GM18508 (cell line): ENCODE data around the gene ZNF462.
"Not testable (repeated sequence)": the region's sequence is repeated elsewhere in the genome, so short reads cannot be mapped to it uniquely, and the experiment has no call there.

Source experiments
- ATAC-seq: cut with Tn5 transposase; IDR thresholded peaks from one replicate; pipeline ENCODE4 v1.9.1; 2021; ENCODE audit warnings: moderate number of reproducible peaks; ENCODE audit not compliant: insufficient read depth, unreplicated experiment

ZNF462 gene, protein sequence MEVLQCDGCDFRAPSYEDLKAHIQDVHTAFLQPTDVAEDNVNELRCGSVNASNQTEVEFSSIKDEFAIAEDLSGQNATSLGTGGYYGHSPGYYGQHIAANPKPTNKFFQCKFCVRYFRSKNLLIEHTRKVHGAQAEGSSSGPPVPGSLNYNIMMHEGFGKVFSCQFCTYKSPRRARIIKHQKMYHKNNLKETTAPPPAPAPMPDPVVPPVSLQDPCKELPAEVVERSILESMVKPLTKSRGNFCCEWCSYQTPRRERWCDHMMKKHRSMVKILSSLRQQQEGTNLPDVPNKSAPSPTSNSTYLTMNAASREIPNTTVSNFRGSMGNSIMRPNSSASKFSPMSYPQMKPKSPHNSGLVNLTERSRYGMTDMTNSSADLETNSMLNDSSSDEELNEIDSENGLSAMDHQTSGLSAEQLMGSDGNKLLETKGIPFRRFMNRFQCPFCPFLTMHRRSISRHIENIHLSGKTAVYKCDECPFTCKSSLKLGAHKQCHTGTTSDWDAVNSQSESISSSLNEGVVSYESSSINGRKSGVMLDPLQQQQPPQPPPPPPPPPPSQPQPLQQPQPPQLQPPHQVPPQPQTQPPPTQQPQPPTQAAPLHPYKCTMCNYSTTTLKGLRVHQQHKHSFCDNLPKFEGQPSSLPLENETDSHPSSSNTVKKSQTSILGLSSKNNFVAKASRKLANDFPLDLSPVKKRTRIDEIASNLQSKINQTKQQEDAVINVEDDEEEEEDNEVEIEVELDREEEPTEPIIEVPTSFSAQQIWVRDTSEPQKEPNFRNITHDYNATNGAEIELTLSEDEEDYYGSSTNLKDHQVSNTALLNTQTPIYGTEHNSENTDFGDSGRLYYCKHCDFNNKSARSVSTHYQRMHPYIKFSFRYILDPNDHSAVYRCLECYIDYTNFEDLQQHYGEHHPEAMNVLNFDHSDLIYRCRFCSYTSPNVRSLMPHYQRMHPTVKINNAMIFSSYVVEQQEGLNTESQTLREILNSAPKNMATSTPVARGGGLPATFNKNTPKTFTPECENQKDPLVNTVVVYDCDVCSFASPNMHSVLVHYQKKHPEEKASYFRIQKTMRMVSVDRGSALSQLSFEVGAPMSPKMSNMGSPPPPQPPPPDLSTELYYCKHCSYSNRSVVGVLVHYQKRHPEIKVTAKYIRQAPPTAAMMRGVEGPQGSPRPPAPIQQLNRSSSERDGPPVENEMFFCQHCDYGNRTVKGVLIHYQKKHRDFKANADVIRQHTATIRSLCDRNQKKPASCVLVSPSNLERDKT (N-terminal part only)

DNA sequence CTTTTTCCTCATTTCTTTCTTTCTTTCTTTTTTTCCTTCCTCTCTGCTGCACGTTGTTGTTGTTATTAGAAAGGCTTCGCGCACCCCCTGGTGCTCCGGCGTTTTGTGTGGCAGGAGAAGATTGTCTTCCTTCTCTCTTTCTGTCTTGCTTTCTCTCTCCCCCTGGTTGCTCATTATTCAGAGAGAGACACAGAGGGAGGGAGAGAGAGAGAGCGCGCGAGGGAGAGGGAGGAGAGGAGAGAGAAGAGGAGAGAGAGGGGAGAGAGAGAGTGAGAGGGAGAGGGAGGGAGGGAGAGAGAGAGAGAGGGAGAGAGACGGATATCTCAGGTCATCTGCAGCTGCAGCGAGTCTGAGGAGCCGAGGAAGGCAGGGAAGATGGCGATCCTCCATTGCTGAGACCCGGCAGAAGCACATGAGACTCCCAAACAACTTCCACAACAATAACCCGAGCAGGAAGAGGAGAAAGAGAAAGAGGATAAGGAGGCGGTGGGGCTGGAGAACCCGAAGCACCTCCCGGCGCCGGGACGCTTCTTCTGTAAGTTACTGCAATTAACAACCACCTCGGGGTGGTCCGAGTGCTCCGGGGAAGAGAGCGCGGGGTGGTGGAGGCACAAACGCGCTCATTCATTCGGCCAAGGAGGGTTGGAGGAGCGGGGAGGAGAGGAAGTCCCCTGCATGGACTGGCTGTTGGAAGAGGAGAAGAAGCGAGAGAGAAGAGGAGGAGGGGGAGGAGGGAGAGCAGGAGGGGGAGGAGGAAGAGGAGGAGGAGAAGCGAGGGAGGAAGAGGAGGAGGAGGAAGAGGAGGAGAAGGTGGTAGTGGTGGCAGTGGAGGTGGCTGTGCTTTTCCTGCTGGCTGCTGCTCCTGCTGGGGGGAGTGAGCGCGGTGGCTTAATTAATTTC, at the start of gene ZNF462:
TSS of gene ZNF462 (plus strand) at position 346 of the 900 bp plus-strand sequence. CDS start 60,218 bp downstream, outside the sequence.
- ATAC-seq: no peak

- ATAC-seq: no peak
Measured at GRCh38 chr9:106816524-106816923, 46.4 kb upstream of the ZNF462 start.

- ATAC-seq: no peak
Measured at GRCh38 chr9:106818034-106818433, 44.9 kb upstream of the ZNF462 start.

GRCh38 chr9:106820866-106821265, 42.1 kb upstream of the ZNF462 start:
- ATAC-seq: no peak

- no peak for ATAC-seq
Measured at GRCh38 chr9:106828070-106828469, 34.9 kb upstream of the ZNF462 start.

DNA sequence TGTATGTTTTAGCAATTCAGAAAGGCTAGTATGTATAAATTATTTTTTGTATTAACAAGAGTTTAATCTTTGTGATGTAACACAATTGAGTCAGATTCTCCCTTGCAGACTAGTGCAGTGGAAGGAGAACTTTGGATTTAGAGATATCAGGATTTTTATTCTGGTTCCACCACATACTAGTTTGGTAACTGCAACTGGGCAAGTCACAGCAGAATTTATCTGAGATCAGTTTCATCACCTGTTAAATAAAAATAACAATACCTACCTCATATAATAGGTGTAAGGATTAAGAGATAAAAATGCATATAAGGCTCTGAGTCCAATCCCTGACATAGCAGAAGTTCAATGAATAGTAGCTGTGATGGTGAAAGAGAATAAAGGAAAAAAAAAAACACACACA, 34.0 kb upstream of the ZNF462 start:
- no peak for ATAC-seq

GRCh38 chr9:106829666-106830408, 33.1 kb upstream of the ZNF462 start:
- no peak for ATAC-seq

GRCh38 chr9:106830527-106831150, 32.3 kb upstream of the ZNF462 start:
- ATAC-seq: no peak

GRCh38 chr9:106834888-106835287, 28.1 kb upstream of the ZNF462 start:
- ATAC-seq: no peak

DNA sequence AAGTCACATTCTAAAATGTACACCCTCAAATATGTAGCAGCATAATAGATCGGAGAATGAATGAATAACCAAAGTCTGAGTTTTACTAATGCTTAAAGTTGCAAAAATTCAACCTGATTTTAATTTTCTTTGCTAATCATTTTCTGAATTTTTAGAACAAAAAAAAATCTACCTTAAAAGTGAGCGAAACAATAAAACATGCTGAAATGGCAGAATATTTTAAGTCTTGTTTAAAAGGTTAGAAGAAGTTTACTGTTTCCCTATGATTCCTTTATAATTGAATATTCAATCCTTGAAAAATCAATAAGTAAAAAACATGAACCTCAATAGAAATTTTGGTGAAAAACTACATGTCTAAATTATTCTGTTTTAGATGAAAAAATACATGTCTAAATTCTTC, 27.1 kb upstream of the ZNF462 start:
- no peak for ATAC-seq

- no peak for ATAC-seq
Measured at GRCh38 chr9:106843371-106843770, 19.6 kb upstream of the ZNF462 start.

DNA sequence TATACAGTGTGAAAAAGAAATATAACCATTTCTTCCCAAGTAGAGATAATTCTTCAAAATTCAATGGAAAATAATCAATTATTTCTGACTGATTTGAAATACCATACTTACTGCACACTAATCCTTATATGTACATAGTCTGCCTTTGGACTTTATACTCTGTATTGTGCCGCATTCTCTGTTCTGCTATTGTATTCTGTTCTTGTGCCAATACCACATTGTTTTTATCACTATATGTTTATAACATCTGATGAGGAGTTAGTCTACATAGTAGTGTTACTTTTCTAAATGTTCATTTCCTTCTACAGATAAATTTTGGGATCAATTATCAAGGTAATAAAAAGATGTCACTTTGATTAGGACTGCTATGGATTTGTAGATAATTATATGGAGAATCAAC, 16.7 kb upstream of the ZNF462 start:
- no peak for ATAC-seq

DNA sequence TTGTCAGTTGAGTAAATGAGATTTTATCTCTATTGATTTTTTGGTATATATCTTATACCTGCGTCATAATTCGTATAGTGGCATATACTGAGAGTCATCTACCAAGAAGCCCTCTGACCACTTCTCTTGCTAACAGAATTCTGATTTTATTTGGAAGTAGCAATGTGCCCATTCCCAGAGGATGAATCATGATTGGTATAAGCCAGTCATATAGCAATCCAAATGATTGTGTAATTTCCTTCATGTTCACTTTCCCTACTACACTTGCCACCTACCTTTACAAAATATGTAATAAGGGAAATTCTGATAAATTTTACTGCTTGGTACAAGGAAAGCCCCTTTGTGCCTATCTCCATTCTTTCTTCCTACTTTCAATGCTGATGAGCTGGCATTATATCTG, 16.1 kb upstream of the ZNF462 start:
- ATAC-seq: no peak

GRCh38 chr9:106851640-106852039, 11.3 kb upstream of the ZNF462 start:
- not testable (repeated sequence) for ATAC-seq

GRCh38 chr9:106857811-106858470, 5.0 kb upstream of the ZNF462 start:
- no peak for ATAC-seq

- ATAC-seq: no peak
Measured at GRCh38 chr9:106859957-106860720, 2.8 kb upstream of the ZNF462 start.
